Activated T-helper 9 cell treated with anti-CD3 and anti-CD28 coated beads, Interleukin-2, amount 50 U/mL, for 16 hours (primary cell): ENCODE results near the gene ZIC2.
A peak's percentile ranks its signal among the peaks of the same experiment; 100 is the strongest.

Source experiments
- DNase-seq: peaks from one replicate; pipeline ENCODE4 v3.0.0-alpha.2; 2020; ENCODE audit warnings: low read depth

ZIC2 gene

DNA sequence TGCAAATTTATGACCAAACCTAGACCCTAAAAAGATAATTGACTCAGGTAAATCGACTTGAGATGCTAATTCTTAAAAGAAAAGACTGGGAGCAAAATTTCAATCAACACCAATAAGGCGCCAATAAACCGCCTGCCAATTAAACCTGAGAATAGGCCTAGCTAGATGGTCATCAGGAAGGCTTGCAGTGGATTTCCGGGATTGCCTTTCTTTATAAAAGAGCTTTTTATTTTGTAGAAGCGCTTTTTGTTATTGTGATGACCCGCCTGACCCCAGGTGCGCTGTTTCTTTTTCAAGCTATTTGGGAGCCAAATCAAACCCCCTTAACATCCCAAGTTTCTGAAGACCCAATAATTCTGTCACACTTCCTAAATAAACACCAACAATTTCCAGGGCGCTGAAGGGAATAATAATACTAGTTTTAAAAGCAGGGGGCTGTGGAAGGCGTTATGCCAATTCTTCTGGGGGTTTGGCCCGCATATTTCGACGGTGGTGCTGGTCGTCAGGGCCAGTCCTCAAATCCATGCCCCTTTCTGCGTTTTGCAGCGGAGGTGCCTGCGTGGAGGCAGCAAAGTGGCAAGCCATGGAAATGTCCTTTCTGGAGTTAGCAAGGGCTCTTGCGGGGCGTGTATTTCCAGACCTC lies 7.2 kb upstream of the ZIC2 start:
- DNase-seq = no peak

DNA sequence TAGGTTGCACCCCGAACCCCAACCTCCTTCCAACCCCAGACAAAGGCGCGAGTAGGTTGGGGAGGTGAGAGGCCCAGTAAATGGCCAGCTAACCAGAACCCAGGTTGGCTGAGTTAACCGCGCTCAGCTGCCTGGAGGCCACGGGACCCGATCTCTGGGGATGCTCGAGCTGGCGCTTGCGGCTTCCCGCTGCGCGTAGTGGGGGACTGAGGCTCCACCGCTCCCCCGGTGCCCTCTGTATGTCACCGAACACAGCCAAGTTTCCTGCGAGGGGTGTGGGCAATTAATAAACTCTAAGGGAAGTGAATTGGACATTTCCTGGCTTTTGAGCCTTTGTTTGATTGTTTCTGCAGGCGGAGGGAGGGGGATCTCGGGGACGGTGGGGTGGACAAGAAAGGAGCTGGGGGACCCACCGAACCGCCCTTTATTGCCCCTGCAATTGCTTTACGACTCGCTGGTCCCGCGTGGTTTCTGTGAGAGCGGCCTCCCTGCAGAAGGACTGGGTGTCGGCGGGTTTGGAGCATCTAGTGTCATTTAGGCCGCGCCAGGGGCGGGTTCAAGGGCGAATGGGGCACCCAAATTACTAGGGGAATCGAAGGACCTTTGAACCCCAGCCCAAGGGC lies 6.5 kb upstream of the ZIC2 start:
- DNase-seq = no peak

DNA sequence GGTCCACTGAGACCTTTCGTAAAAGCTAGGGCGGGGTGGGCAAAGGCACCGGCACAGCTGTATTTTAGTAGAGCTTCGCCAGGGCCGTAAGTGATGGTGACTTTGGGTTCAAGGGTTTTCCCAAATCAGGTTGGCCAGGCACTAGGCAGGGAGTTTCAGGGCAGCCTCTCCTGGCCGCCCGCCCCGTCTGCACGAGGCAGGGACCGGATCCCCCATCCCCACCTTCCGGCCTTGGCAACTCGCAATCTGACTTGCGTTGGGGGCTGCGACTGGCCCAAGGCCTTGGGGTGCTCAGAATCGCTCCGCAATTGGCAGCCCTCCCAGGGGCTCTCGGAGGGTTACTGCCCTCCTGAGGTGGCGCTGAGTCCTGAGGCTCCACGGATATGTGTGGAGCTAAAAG lies 6.0 kb upstream of the ZIC2 start:
- DNase-seq = no peak

DNA sequence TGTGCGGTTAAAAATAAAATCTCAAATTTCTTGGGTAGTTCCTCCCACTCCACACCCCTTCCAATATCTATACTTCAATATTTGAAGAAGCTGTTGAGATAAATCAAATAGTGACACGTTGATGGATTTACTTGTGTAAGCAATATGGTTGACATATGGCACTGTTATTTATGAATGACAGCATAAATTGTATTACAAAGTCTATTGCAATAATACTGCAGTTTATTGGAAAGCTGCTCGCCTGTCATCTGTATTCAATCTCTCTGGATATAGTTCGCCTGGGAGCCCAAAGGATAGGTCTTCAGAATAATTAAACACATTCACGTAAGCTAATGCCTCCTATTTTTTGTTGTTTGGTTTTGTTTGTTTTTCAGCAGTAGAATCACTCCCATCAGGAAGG lies 5.0 kb upstream of the ZIC2 start:
- no peak for DNase-seq

DNA sequence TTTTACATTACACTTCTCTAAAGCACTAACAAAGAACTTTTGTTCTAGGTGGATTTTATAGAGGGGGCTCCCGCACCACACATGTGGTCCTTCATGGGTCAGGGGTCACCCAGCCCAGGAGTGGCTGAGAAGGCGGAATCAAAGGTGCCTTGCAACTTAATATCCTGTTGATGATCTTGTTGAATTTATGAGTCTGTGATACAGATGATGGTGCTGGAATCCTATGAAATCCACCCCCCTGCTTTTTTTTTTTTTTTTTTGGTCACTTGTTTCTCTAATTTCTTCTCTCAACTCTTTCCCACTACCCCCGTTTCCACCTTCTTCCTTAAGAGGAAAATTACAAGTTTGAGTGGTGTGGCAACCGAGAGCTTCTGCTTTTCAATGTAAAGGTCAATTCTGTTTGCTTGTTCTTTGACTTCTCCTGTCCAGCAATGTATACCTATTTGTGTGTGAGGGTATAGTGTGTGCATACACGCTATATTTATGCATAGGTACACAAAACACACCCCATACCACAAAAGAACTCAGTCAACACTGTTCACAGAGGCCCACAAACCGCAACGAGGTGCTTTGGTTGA lies 4.2 kb upstream of the ZIC2 start:
- DNase-seq = no peak

DNA sequence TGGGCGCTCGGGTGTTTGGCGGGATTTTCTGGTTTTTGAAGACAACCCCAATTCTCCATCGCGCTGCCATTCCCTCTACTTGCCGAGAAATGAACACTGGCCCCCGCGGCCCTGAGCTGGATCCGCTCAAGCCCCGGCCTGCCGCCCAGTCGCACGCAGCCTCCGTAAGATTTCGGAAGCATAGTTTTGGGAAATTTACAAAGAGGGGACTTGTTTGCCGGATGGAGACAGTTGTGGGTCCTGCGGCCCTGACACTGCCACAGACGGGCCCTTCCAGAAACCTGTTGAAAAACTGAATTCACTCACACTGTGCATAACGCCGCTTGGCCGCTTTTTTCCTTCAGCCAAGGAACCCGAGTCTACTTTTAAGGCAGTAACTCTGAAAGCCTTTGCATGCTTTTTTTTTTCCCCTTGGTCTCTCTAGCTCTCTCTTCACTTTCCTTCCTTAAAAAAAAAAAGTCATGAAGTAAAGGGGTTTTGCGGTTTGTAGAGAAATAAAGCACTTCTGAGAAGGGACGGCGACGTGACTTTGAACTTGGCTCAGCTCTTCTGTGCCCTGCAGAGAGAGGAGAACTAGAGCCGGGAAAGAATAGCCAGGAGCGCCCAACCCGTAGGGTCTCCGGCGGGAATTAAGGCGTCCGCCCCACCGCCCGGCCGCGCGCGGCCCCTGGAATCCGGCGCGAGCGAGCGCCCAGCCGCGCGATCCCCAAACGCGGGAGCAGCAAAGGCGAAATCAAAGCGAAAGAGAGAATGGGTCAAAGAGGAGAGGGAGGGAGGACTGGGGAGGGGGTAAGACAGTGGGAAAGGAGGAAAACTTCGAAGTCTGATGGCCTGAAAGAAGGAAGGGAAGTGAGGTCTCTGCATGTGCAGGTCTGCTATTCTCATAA lies 3.4 kb upstream of the ZIC2 start:
- no peak for DNase-seq

DNA sequence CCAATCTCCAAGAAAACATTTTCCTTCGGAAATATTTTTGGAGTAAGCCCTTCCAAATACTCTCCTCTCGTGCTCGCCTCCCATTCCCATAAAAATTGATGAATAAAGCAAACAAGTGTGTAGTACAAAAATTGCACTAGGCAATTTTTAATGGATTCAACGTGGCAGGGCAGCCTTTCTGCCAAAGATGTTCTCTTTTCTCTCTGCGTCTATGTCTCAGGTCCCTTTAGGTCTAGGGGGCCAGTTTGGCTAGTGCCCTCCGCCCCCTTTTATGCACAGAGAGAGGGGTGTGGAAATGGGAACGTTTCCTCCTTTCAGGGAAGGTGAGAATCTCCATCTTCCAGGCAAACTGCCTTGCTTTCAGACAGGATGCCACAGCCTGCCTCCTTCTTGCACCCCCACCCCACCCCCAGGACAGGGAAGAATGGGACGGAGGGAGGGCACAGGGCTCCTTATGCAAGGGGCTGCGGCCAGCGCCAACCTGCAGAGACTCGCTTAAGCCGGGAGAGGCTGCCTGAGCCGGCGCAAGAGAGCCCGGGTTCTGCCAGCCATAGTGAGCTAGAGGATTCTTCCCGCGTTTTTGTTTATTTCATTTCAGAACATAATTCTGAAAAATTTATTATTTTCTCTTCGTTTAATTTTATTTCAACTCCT lies 2.7 kb upstream of the ZIC2 start:
- no peak for DNase-seq

DNA sequence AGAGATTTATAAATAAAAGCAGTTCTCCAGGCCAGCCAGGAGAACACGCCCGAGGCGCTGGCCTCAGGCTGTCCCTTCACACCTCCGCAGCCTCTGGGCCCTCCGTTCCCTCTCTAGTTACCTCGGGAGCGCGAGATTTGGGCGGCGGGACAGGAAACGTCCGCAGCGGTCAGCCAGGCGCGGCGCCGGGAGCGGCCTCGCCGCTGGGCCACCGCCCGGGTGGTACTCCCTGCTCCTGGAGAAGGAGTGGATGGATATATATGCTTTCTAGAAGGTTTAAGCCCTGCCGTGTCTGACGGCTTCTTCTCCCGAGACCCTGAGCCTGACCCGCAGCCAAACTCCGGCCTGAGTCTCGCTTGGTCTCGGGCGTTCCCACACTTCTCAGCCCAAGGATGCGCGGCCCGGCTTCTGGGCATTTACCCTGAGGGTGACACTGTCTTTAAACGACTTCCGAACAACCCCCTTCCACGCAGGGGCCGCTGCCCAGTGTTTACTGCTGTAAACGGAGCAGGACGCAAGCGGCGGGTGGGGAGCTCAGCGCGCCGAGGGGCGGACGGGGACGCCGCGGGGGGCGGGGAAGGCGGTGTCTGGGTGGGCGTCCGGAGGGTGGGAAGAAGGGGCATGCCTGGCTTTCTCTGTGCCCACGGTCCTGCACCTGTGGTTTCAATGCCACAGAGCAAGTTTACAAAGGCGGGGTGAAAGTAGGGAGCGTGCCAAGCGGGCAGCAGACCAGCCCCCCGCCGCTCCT lies 2.0 kb upstream of the ZIC2 start:
- DNase-seq = no peak

DNA sequence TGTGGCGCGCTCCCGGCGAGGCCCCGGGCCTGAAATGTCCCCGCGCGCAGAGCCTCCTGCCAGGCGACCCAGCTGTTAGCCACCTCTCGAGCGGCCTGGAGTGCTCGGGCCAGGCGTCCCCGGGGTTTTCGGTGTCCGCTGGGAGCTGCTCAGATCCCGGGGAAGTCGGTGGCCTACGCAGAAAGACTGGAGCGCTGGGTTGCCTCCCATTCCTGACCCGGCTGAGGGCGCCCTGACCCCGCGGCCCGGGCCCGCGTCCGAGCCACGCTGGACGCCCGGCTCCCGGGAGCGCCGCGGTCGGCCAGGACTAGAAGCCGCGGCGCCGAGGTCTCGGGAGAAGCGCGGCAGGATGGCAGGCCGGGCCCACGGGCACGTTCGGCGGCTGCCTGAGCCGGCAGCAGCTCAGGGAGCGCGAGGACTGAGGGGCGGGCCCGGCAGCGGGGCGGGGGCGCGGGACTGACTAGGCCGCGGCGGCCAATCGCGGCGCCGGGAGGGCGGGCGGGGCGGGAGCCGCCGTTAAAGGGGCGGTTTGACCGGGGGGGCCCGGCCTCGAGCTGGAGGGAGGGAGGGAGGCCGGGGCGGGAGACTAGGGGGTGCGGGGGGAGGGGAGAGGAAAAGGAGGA lies 1.3 kb upstream of the ZIC2 start:
- peak; percentile 39 for DNase-seq

DNA sequence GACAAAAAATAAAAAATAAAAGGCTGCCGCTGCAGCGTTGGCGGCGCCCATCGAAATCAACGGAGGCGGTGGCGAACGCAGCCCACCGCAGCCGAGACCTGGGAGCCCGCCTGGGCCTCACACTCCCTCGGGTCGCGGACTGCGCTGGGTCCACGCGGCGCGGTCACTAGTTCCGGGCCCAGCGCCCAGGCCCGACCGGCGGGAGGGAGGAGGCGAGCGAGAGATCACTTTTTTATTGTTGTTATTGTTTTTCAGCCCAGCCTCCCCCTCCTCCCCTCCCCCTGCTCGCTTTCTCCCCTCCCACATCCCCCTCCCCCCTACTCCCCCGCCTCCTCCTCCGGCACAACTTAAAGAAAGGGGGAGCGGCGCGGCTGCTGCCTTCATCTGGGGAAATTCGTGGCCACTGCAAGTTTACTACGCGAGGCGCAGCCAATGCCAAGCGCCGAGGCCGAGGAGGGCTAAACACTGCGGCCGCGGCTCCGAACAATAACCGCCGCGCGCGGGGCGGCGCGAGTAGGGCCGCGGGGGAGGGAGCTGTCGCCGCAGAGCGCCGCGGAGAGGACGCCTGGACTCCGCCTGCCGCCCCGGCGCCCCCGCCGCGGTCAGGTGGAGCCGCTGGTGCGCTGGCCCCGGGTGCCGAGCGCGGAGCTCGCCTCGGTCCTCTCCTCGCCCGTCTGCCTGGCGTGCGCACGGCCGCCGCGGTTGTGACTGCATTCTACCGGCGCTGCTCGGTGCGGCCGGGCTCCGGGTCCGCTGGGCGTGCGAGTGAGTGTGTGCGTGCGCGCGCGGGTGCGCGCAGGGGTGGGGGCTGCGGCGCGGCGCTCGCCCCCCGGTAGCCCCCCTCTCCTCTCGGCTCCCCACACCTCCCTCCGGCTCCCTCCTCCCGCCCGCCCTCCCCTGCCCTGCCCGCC lies 505 bp upstream of the ZIC2 start:
- DNase-seq = no peak

DNA sequence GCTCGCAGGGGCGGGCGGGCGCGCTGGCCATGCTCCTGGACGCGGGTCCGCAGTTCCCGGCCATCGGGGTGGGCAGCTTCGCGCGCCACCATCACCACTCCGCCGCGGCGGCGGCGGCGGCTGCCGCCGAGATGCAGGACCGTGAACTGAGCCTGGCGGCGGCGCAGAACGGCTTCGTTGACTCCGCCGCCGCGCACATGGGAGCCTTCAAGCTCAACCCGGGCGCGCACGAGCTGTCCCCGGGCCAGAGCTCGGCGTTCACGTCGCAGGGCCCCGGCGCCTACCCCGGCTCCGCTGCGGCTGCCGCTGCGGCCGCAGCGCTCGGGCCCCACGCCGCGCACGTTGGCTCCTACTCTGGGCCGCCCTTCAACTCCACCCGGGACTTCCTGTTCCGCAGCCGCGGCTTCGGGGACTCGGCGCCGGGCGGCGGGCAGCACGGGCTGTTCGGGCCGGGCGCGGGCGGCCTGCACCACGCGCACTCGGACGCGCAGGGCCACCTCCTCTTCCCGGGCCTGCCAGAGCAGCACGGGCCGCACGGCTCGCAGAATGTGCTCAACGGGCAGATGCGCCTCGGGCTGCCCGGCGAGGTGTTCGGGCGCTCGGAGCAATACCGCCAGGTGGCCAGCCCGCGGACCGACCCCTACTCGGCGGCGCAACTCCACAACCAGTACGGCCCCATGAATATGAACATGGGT lies 599 bp downstream of the ZIC2 start:
- no peak for DNase-seq

DNA sequence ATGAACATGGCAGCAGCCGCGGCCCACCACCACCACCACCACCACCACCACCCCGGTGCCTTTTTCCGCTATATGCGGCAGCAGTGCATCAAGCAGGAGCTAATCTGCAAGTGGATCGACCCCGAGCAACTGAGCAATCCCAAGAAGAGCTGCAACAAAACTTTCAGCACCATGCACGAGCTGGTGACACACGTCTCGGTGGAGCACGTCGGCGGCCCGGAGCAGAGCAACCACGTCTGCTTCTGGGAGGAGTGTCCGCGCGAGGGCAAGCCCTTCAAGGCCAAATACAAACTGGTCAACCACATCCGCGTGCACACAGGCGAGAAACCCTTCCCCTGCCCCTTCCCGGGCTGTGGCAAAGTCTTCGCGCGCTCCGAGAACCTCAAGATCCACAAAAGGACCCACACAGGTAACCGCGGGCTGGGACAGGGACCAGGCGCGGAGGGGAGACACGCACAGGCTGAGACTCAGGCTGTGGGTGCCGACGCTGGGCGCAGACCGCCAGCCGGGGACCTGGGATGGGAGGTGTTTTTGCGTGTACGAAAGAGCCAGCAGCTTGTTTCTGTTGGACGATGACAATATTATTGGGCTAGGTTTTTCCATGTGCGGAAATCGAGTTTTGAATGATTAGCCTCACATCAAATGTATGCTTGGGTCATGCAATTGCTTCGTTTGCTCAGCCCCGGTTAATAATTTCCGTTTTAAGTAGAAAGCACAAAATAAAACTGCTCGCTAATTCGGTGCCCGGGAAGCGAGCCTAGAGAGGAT lies 1.3 kb downstream of the ZIC2 start:
- DNase-seq = no peak

DNA sequence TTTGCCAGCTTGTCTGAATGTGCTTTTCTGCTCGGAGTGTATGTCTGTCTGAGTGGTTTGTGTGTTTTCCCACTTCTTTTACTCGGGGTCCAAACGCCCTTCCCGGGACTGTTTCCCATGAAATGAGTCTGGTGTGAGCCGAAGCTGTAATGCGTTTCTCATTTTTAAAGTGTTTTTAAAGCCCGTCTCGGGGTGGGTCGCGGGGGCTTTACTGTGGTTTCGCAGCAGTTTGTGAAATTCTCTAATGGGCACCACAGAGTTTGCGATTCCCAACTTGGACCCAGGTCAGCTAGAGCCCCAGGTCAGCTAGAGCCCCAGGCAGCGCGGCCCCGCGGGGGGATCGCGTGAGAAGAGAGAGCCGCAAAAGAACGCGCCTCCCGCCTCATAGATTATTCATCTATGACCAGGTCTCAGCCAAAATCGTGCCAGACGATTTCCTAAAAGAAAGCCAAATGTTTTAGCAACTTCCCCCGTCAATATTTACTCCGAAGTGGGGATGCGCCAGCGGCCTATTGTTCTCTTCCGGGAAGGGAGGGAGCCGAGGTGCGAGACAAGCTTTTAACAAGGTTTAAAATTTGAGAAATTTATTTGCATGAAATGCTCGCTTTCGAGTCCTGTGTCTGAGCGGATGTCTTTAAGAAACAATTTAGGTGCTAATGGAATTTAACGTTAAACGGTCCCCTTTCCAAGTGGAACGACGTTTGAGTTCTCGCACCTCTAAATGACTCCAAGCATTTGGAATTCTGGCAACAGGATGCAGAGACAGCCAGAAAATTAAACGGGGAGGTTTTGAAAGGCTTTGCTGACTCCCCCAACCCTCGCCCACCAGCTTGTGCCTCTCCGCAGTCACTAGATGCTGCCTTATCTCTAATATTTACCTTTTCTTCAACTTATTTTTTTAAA lies 2.2 kb downstream of the ZIC2 start:
- no peak for DNase-seq

DNA sequence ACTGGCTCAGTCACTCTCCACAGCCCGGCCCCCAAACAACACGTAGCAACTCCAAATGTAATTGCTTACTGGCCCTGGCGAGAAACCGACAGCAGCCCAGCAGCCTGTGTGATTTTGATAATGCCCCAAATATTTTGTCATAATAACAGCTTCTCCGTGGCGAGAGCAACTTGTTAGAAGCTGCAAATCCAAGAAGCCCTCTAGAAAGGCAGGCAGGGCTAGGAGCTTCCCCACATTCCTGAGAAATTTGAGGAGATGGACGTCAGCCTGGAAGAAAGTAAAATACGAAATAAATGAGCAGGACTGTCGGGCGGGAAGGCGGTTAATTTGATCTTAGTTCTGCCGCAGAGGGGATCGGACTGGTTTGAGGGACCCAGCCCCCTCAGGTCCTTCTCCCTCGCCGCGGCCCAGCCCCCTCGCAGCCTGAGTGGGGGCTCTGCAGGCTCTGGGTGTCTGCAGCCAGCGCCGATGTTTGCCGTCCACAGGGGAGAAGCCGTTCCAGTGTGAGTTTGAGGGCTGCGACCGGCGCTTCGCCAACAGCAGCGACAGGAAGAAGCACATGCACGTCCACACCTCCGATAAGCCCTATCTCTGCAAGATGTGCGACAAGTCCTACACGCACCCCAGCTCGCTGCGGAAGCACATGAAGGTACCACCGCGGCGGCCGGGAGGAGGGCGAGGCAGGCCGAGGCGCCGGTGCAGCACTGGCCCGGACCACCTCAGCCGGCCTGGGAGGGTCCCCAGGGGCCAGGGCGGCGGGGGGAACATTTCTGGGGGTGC lies 3.1 kb downstream of the ZIC2 start:
- no peak for DNase-seq

DNA sequence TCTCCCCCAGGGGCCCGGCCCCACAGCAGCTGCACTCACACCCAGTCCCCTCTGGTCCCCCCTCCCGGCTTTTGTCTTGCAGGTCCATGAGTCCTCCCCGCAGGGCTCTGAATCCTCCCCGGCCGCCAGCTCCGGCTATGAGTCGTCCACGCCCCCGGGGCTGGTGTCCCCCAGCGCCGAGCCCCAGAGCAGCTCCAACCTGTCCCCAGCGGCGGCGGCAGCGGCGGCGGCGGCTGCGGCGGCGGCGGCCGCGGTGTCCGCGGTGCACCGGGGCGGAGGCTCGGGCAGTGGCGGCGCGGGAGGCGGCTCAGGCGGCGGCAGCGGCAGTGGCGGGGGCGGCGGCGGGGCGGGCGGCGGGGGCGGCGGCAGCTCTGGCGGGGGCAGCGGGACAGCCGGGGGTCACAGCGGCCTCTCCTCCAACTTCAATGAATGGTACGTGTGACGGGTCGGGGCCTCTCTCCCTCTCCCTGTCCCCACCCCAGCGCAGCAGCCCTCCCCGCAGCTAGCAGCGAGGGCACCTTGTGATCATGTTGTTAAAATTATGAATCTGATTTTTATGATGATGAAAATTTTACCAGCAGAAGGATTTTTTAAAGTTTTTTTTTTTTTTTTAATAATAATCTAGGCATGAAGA lies 3.8 kb downstream of the ZIC2 start:
- no peak for DNase-seq

DNA sequence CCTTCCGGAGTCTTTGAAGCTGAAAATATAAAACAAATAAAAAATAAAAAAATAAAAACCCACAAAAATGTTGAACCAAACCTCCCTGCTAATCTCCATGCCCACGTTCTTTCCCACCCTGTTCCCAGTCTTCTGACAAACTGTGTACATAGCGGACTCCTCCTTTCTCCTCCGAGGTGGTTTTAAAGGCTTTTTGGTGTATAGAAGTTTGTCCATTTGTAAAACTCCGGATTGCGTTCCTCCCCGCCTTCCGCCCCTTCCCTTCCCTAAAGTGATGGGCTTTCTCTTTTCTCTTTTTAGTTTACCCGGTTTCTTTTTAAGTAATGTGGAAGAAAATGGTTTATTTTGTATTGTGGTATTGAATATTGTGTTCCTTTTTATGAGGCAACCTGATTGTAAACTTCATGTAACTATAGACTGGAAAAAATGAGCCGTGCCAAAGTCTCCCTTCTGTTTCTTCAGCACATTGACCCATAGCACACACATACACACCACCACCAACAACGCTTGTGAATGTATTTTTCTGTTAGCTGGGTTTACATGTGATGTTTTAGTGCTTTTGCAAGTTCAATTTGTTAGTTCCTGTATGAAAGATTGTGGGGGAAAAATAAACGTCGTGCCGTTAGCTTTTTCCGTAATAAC lies 4.4 kb downstream of the ZIC2 start:
- DNase-seq = no peak
